Measurements from ENCODE around the gene HMG20A. TPM values are rescaled to one million over a fixed set of nuclear protein-coding genes. Genes with fewer than 3 reads are reported as not detected.

Gene HMG20A
- total and polyA plus RNA-seq, 10 of the 15 experiments (the other 5 are each of a cell fraction or from before 2014, with no cell fraction given): 30.0 to 98.7 (median 46.8) TPM

DNA sequence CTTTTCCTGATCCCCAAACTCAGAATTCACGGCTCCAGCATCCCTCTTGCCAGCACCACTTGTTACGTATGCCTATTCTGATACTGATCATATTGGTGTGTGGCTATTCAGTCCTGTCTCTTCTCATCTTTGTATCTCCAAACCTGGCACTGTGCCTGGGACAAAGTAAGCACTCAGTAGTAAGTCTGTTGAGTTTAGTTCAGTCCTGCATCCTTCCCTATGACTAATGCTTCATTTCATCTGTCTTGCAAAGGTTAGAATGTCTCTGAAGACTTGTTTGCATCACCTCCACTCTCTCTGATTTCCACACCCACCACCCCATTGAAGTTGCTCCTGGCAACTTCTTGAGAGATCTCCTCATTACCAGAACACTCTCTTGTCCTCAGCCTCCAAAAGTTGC lies 80.3 kb downstream of the HMG20A start (continued):
- TF ChIP-seq MTA2 (IDR thresholded peaks at IDR 0.05; ENCODE audit: low read depth) (no peak), SP1 (IDR thresholded peaks at IDR 0.05; ENCODE audit: low read depth, low read length) (no peak)
- TF ChIP-seq, protein P1, sequence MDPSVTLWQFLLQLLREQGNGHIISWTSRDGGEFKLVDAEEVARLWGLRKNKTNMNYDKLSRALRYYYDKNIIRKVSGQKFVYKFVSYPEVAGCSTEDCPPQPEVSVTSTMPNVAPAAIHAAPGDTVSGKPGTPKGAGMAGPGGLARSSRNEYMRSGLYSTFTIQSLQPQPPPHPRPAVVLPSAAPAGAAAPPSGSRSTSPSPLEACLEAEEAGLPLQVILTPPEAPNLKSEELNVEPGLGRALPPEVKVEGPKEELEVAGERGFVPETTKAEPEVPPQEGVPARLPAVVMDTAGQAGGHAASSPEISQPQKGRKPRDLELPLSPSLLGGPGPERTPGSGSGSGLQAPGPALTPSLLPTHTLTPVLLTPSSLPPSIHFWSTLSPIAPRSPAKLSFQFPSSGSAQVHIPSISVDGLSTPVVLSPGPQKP (IDR thresholded peaks at IDR 0.05; ENCODE audit: low read depth, low read length): no peak

- no peak for FAIRE-seq
- RAD21 ChIA-PET (ENCODE audit: unreplicated experiment): interaction anchor here (1.6 to 2.5 kb wide), 3 partner anchors 40 to 315 kb away, joined by 4 to 9 read pairs (median 8); no protein-coding TSS in a partner anchor
- no peak overlapping the region for H3K27ac ChIP-seq (ENCODE audit: control insufficient read depth, insufficient read depth)
- peaks cover 7% of the 10 kb centered on the region for H3K4me1 ChIP-seq (ENCODE audit: control insufficient read depth, insufficient read depth, low read length)
- no peak for ATAC-seq
- TF ChIP-seq CHD1 (IDR thresholded peaks at IDR 0.05; ENCODE audit: low read depth, low read length): no peak
- TF ChIP-seq SUZ12 (IDR thresholded peaks at IDR 0.05; ENCODE audit: unreplicated experiment): no peak
- TF ChIP-seq, protein P2, sequence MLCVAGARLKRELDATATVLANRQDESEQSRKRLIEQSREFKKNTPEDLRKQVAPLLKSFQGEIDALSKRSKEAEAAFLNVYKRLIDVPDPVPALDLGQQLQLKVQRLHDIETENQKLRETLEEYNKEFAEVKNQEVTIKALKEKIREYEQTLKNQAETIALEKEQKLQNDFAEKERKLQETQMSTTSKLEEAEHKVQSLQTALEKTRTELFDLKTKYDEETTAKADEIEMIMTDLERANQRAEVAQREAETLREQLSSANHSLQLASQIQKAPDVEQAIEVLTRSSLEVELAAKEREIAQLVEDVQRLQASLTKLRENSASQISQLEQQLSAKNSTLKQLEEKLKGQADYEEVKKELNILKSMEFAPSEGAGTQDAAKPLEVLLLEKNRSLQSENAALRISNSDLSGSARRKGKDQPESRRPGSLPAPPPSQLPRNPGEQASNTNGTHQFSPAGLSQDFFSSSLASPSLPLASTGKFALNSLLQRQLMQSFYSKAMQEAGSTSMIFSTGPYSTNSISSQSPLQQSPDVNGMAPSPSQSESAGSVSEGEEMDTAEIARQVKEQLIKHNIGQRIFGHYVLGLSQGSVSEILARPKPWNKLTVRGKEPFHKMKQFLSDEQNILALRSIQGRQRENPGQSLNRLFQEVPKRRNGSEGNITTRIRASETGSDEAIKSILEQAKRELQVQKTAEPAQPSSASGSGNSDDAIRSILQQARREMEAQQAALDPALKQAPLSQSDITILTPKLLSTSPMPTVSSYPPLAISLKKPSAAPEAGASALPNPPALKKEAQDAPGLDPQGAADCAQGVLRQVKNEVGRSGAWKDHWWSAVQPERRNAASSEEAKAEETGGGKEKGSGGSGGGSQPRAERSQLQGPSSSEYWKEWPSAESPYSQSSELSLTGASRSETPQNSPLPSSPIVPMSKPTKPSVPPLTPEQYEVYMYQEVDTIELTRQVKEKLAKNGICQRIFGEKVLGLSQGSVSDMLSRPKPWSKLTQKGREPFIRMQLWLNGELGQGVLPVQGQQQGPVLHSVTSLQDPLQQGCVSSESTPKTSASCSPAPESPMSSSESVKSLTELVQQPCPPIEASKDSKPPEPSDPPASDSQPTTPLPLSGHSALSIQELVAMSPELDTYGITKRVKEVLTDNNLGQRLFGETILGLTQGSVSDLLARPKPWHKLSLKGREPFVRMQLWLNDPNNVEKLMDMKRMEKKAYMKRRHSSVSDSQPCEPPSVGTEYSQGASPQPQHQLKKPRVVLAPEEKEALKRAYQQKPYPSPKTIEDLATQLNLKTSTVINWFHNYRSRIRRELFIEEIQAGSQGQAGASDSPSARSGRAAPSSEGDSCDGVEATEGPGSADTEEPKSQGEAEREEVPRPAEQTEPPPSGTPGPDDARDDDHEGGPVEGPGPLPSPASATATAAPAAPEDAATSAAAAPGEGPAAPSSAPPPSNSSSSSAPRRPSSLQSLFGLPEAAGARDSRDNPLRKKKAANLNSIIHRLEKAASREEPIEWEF (IDR thresholded peaks at IDR 0.05; ENCODE audit: insufficient replicate concordance, low read depth, low read length): no peak
- no peak for TF ChIP-seq LARP7 (IDR thresholded peaks at IDR 0.05)
- no peak overlapping the region for H3K9ac ChIP-seq (ENCODE audit: control insufficient read depth, insufficient read depth, low read length)
- 92% methylated on average over 7 of the region's 7 CpGs for WGBS (ENCODE audit: insufficient coverage, insufficient replicate concordance, low lambda C conversion rate, missing lambda C conversion rate)
- CTCF ChIA-PET: interaction anchor here (1.4 to 3.7 kb wide), 4 partner anchors 10 to 528 kb away, joined by 3 to 16 read pairs (median 6); no protein-coding TSS in a partner anchor
- SMC1A ChIA-PET (ENCODE audit: uncharacterized antibody, unreplicated experiment): interaction anchor here (1.1 to 2.0 kb wide), 4 partner anchors 11 to 319 kb away, joined by 3 to 5 read pairs (median 4); no protein-coding TSS in a partner anchor
- H3K4me3 ChIP-seq: no peak overlapping the region
- in situ Hi-C loops (cut with MboI) (no loop called here), intact Hi-C loops (cut with micrococcal nuclease; ENCODE audit: unreplicated experiment) (no loop called here)
- H4K20me1 ChIP-seq (ENCODE audit: control insufficient read depth, insufficient read depth): no peaks in the 10 kb centered on the region
- no TSS peak for BruUV-seq (replicated peaks)
- no peak overlapping the region for H2AFZ ChIP-seq (ENCODE audit: control insufficient read depth, low read depth, low read length)
- POLR2A ChIA-PET: interaction anchor here (1.1 kb wide), 1 partner anchor 315 kb away, joined by 3 read pairs; no protein-coding TSS in a partner anchor
- no peaks in the 10 kb centered on the region for H3K79me2 ChIP-seq (ENCODE audit: control insufficient read depth, insufficient read depth, low read length)
- H3K27me3 ChIP-seq (replicated peaks in 1 of 2; ENCODE audit: control insufficient read depth in 2 of 2, insufficient read depth in 2 of 2, low read length in 1 of 2): no peaks in the 10 kb centered on the region
- DNase-seq (ENCODE audit: low read depth, low spot score): no peak
- no peak overlapping the region for H3K4me2 ChIP-seq (ENCODE audit: control insufficient read depth, insufficient read depth)
- H3K36me3 ChIP-seq (ENCODE audit: control insufficient read depth in 2 of 2, insufficient read depth in 2 of 2, low read length in 1 of 2): 0 out of 4 replicates have a peak, but pooled peaks cover 0 to 2% of the 10 kb centered on the region in 2 experiments
- no peaks in the 10 kb centered on the region for H3K9me3 ChIP-seq (replicated peaks; ENCODE audit: control insufficient read depth, insufficient read depth, low read length)
These were observed 81.8 kb downstream of the HMG20A start for GRCh38 chr15:77502379-77503095.
